NOMO-1 treated with dmso at 0.1 percent for 144 hours (cell line): Measurements from ENCODE around the gene NRM.
A peak's percentile ranks its signal among the peaks of the same experiment; 100 is the strongest.

Experiments used
- DNase-seq: peaks from one replicate; lab custom pipeline; 2025; ENCODE audit not compliant: unreplicated experiment; lab: John Stamatoyannopoulos, UW

The NRM gene

DNA sequence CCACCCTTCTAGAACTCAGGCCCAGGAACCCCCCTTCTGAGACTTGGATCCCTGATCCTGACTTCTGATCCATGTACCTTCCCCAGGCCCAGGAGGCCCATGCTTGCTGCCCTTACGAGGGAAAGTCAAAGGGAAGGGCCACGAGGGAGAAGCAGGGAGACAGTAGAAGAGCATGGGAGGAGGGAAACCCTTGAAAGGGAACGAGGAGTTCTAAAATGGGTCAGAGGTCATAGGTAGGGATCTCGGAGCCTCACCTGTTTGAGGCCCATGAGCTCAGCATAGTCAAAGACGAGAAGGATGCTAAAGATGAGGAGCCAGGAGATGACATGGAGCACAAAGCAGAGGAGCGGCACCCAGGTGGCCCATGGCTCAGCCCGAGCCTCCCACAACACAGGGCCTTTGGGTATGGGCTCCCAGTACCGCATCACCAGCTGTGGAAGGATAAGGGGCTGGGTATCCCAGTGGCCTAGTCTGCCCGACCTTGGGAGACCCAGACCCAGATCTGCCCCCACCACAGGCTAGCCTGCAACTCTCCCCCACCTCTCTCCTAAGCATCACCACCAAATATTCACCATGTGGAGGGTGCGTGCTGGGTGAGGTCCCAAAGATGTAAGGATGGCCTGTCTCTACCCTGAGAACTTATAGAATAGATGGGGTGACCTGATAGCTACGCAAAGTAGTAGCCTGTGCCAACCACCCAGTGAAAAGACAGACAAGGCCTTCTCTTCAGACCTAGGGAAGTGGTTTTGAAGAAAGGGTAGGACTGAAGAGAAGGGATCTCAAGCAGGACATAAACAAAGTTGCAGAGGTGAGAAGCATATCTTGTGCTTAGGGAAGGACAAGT lies 1.5 kb downstream of the NRM start:
- no peak for DNase-seq

GRCh38 chr6:30688569-30688968 lies 2.2 kb downstream of the NRM start:
- no peak for DNase-seq

DNA sequence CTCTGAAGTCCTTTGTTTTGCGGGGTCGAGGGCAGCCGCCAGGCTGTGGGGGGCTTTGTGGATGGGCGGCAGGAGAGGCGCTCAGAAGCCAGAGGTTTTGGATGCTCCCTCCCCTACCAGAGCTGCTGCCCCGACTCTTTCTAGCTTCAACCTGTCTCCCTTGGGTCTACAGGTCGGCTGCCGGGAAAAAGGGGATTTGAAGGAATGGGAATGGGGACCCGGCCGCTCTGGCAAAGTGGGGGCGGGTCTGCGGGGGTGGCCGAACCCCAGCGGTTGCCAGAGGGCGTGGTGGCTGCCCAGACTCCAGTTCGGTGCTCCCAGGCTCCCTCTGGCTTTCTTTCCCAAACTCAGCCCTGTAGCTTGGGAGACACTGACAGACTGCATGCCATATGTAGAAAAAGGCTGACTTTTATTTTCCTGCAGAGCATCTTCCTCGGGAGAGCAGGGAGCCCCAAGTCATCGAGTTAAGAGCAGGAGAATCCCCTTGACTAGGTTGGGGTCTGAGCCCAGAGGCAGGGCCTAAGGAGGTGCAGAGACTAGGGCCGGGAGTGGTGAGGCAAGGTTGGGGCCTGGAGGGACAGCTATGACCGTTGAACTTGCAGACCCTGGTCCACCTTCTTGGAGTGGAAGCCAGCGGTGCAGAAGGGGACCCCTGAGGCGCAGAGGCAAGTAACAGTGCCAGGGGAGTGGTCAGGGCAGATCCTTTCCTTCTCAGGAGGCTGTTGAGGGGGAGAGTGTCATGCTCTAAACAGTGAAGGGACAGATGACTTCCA lies 2.9 kb downstream of the NRM start:
- DNase-seq = no peak

- peak; percentile 80 for DNase-seq
Measured at GRCh38 chr6:30686908-30687658, 3.7 kb downstream of the NRM start.

DNA sequence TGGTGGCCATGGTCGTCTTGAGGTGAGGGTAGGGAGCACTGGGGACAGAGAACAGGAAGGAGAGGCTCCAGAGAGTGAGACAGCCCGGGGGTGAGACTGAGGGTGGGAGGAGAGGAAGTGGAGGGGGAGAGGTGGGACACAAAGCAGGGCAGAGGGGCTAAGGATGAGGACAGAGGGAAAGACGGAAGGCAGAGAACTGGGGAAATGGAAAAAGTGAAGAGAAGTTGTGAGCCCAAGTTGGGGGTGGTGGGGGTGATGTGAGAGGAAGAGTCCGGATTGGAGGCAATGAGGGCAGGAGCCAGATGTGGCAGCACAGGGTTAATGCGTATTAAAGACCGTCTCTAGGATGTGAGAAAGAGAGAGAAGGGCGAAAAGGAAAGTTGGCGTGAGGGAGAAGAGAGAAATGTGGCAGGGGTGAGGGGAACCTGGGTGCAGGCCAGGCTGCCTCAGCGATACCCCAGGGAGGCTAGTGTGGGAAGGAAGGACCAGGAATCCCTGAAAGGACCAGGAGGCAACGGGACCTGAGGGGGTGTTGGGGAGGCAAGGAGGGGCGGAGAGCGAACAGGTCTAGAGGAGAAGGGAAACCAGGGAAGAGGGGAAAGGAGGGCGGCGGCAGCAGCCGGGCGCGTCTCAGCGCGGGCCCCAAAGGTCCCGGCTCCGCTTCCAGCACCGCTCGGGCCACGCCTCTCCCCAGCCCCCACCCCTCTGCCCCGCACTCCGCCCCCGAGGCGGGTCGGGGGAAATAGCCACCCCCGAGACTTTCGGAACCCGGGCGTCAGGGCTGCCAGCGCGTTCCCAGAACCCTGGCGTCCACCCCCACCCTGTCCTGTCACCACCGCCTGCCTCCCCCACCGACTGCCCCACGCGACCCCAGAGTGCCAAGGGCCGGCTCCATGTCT lies 4.5 kb downstream of the NRM start, which contains the start of gene PPP1R18:
TSS of gene PPP1R18 (minus strand) at position 637 of the 899 bp plus-strand sequence. CDS start at position 10, 627 bp downstream.
- DNase-seq = peak; percentile 25

DNA sequence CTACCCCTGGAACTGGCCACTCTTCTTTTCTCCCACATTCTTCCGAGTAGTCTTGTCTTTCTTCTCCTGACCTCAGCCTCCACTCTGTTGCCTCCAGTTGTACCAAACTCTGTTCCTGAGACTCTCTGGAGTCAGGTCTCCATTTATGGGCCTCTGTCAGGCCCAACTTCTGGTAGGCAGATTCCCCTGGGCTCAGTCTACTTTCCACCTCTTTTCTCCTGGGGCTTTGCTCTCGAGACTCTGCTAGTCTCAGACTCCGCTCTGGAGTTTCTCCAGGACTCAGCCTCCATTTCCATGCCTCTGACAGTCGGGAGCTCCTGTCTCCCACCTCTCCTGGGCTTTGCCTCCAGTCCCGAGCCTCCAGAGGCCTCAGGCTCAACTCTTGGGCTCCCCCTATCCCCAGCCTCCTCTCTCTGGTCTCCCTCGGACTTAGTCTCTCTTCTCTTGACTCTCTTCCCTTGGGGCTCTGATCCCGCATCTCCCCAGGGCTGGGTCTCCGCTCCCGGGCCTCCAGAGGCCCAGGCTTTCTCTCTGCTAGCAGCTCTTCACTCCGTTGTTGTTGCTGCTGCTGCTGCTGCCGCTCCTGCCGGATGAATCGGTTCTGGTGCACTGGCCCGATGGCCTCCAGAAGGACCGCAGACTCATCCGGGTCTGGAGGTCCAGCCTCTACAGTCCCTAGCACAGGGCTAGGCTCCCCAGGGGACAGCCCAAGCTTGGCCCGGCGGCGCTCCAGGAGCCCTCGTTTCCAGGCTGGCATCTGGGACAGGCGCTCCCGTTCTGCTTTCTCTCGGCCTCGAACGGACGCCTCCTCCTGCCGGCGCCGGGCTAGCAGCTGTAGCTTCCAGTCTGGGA lies 5.4 kb downstream of the NRM start:
- DNase-seq = peak; percentile 13

DNA sequence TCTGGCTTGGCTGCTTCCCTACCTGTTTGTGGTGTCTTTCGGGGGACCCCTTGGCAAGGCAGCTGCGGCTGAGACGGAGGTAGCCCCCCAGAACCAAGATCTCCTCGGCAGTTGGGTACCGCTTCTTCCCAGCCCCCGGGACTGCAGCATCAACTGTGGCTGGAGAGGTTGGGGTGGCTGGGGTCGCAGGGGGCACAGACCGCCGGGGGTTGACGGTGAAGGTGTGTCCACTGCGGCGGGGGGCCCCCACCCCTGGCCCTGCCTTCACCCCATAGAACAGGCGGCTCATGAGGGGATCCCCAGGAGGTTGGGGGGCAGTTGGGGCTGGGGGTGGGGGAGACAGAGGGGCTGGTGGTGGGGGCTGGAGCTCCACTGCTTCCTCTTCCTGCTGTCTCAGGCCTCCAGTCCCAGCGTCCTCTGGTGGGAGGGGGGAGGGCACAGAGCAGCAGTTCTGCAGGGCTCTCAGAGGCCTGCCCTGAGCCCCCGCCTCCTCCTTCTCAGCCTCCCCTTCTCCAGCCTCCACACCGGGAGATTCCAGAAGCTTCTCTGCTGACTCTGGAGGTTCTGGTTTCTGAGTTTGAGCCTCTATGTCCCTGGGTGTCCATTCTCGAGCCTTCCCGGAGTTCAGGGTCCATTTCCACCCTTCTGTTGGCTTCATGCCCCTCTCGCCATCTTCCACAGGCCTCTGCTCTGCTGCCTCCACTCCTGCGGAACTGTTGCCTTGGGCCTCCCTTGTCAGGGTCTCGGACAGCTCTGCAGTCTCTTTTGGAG lies 6.2 kb downstream of the NRM start:
- peak; percentile 59 for DNase-seq

- DNase-seq = no peak
Measured at GRCh38 chr6:30683980-30684338, 6.8 kb downstream of the NRM start.

DNA sequence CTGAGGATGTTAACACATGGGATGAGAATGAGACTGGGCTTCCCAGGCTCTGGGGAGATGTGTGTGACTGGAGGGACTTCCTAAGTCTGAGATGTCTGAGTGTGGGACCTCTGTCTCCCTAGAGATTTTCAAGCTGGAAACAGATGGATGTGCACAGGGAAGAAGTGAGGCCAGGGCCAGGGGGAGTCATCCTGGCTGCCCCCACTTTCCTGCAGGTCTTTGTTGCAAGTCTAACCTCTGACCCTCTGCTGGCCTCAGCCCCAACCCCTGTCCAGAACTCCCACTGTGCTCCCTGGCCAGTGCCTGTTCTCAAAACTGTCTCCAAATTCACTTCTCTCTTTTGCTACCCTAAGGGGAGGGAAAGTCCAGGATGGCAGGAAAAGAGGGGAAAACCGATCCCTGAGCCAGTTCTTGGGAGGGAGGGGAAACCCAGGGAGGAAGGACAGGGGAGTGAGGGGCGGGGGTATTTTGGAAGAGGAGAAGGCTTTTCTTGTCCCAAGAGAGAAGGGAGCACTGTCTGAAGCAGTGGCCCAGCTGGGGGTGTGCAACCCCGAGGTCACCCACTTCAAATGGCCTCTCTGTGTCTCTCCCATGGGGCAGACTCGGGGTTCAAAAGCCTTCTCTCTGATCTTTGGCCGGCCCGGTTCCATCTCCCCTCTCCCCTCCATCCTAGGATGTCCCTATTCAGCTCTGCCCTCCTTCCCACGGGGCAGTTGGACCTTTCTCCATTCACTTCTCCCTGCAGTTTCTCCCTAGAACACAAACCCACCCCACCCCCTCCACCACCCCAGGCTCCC lies 7.4 kb downstream of the NRM start:
- DNase-seq = no peak

DNA sequence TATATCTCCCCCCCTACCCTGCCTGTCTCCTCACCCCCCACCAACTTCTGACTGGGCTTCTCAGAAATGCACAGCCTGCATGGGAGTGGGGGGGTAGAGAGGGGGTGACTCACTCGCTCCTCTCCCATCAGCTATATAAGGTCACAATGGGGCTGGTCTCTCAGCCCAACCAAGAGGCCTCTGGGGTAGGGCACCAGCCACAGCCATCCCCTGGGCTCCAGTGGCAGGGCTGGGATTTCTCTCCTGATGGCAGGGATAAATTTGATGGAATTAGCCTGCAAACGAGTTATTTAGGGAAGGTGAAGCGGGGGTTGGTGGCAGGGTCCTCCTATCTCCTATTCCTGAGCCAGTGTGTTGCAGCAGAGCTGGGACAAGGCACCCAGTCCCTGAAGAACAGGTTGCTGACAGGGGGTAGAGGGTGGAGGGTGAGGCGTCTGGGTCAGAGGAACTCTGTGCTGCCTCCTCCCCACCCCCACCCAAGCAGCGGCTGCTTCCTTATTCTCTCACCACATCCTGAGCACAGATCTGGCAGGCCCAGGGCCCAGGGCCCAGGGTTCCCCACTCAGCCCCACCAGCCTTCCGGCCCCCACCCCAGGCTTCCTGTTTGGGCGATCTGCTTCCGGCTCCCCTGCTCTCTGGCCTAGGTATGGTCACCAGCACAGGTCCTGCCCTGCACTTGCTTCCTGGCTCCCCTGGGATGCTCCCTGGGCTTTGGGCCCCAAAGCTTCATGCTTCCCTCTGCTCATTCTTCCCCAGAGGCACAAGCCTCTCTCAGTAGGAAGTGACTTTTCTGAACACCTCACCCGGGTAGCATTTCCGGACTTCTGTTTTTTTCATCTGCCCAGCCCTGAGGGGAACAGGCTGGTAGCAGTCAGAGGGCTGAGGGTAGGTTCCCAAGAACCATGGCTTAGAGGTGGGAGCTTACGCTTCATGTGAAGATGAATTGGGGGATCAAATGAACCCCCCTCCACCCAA lies 8.4 kb downstream of the NRM start:
- DNase-seq = peak; percentile 97

- DNase-seq = no peak
Measured at GRCh38 chr6:30681766-30682142, 9.0 kb downstream of the NRM start.

DNA sequence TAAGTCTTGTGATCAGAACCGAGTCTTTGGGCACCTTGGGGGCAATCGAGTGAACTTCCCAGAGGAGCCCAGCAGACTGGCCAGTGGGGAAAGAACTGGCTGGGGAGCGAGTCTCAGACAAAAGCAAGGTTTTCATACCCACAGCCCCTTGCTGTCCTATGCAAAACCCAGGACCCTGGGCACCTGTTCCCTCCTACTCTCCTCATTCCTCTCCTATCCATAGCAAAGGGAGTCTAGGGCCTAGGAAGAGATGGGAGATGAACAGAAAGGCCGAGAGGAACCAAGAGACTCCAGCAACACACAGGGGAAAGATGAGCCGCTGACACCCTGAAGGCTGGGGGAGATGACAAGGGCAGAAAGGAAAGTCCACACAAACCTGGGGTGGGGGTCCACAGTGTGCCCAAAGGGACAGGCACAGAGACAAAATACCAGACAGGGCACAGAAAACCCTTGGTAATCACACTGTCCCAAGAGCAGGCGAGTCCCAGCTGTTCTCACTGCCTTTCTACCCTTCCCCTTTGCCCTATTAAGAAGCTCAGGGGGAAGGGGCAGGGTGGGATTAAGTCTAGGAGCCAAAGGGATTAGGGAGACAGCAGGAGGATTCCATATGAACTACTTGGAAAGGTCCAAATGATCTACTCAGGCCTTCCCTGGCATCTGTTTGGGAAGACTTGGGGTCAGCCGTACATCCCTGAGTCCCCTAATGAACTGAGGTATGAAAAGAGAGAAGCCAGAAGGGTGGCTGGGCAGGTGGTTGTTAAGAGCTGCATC lies 10.8 kb downstream of the NRM start:
- no peak for DNase-seq

GRCh38 chr6:30678964-30679726 lies 11.6 kb downstream of the NRM start:
- peak; percentile 74 for DNase-seq

- no peak for DNase-seq
Measured at GRCh38 chr6:30676660-30677285, 14.0 kb downstream of the NRM start.
